ENCODE measurements around the gene NUDT19.
A peak's percentile ranks its signal among the peaks of the same experiment; 100 is the strongest.
"Not testable (repeated sequence)": the region's sequence is repeated elsewhere in the genome, so short reads cannot be mapped to it uniquely, and the experiment has no call there.

NUDT19 gene

GRCh38 chr19:32687681-32688080, 3.9 kb upstream of the NUDT19 start:
- Histone ChIP-seq H3K27me3 (replicated peaks) (no peaks in the 10 kb centered on the region), H3K4me3 (ENCODE audit: low read depth, low read length) (no peak overlapping the region), H3K27ac (no peak overlapping the region), H3K36me3 (replicated peaks) (no peaks in the 10 kb centered on the region)
- TF ChIP-seq CTCF (IDR thresholded peaks at IDR 0.05; ENCODE audit: low read depth, low read length, missing control alignments) = no peak
- in situ Hi-C loops (cut with HindIII; ENCODE audit: low pct_ligation_motif_present, low sequenced_read_pairs) = no loop called here
- no peak for DNase-seq

GRCh38 chr19:32688311-32688710, 3.3 kb upstream of the NUDT19 start:
- Histone ChIP-seq H3K36me3 (replicated peaks) (no peaks in the 10 kb centered on the region), H3K4me3 (ENCODE audit: low read depth, low read length) (no peak overlapping the region), H3K27me3 (replicated peaks) (no peaks in the 10 kb centered on the region), H3K27ac (no peak overlapping the region)
- no peak for DNase-seq
- in situ Hi-C loops (cut with HindIII; ENCODE audit: low pct_ligation_motif_present, low sequenced_read_pairs) = no loop called here
- no peak for TF ChIP-seq CTCF (IDR thresholded peaks at IDR 0.05; ENCODE audit: low read depth, low read length, missing control alignments)

- peak; percentile 48 for DNase-seq
- Histone ChIP-seq H3K36me3 (replicated peaks) (no peaks in the 10 kb centered on the region), H3K27me3 (replicated peaks) (no peaks in the 10 kb centered on the region), H3K4me3 (ENCODE audit: low read depth, low read length) (peak overlapping the region; percentile 58), H3K27ac (peak overlapping the region; percentile 75)
- no peak for TF ChIP-seq CTCF (IDR thresholded peaks at IDR 0.05; ENCODE audit: low read depth, low read length, missing control alignments)
- in situ Hi-C loops (cut with HindIII; ENCODE audit: low pct_ligation_motif_present, low sequenced_read_pairs) = no loop called here
These were observed 518 bp downstream of the NUDT19 start for GRCh38 chr19:32691952-32692726.

GRCh38 chr19:32692727-32693061, 1.1 kb downstream of the NUDT19 start:
- TF ChIP-seq CTCF (IDR thresholded peaks at IDR 0.05; ENCODE audit: low read depth, low read length, missing control alignments) = no peak
- peaks cover 3% of the 10 kb centered on the region for H3K36me3 ChIP-seq (replicated peaks)
- peak overlapping the region; percentile 58 for H3K4me3 ChIP-seq (ENCODE audit: low read depth, low read length)
- in situ Hi-C loops (cut with HindIII; ENCODE audit: low pct_ligation_motif_present, low sequenced_read_pairs) = no loop called here
- H3K27ac ChIP-seq = peak overlapping the region; percentile 75
- no peak for DNase-seq
- H3K27me3 ChIP-seq (replicated peaks) = no peaks in the 10 kb centered on the region

- H3K27me3 ChIP-seq (replicated peaks); DNase-seq; H3K36me3 ChIP-seq (replicated peaks); in situ Hi-C loops (cut with HindIII; ENCODE audit: low pct_ligation_motif_present, low sequenced_read_pairs); H3K4me3 ChIP-seq (ENCODE audit: low read depth, low read length); H3K27ac ChIP-seq: not testable (repeated sequence)
These were observed 1.8 kb downstream of the NUDT19 start for GRCh38 chr19:32693151-32694108.

GRCh38 chr19:32694316-32694715, 2.7 kb downstream of the NUDT19 start:
- H3K27me3 ChIP-seq (replicated peaks); H3K27ac ChIP-seq; H3K4me3 ChIP-seq (ENCODE audit: low read depth, low read length); DNase-seq; in situ Hi-C loops (cut with HindIII; ENCODE audit: low pct_ligation_motif_present, low sequenced_read_pairs); H3K36me3 ChIP-seq (replicated peaks): not testable (repeated sequence)

GRCh38 chr19:32694851-32695250, 3.2 kb downstream of the NUDT19 start:
- H3K27ac ChIP-seq; H3K4me3 ChIP-seq (ENCODE audit: low read depth, low read length); in situ Hi-C loops (cut with HindIII; ENCODE audit: low pct_ligation_motif_present, low sequenced_read_pairs); H3K27me3 ChIP-seq (replicated peaks); DNase-seq: not testable (repeated sequence)
- H3K36me3 ChIP-seq (replicated peaks) = peaks cover 10% of the 10 kb centered on the region

- in situ Hi-C loops (cut with HindIII; ENCODE audit: low pct_ligation_motif_present, low sequenced_read_pairs); H3K27ac ChIP-seq; H3K27me3 ChIP-seq (replicated peaks); H3K4me3 ChIP-seq (ENCODE audit: low read depth, low read length); DNase-seq: not testable (repeated sequence)
- H3K36me3 ChIP-seq (replicated peaks) = peaks cover 11% of the 10 kb centered on the region
These were observed 3.9 kb downstream of the NUDT19 start for GRCh38 chr19:32695506-32695905.

- H3K27ac ChIP-seq; in situ Hi-C loops (cut with HindIII; ENCODE audit: low pct_ligation_motif_present, low sequenced_read_pairs); H3K27me3 ChIP-seq (replicated peaks); H3K4me3 ChIP-seq (ENCODE audit: low read depth, low read length); DNase-seq: not testable (repeated sequence)
- H3K36me3 ChIP-seq (replicated peaks) = peaks cover 15% of the 10 kb centered on the region
These were observed 5.2 kb downstream of the NUDT19 start for GRCh38 chr19:32696771-32697170.

- DNase-seq; H3K27ac ChIP-seq; in situ Hi-C loops (cut with HindIII; ENCODE audit: low pct_ligation_motif_present, low sequenced_read_pairs); H3K27me3 ChIP-seq (replicated peaks); H3K4me3 ChIP-seq (ENCODE audit: low read depth, low read length): not testable (repeated sequence)
- peaks cover 22% of the 10 kb centered on the region for H3K36me3 ChIP-seq (replicated peaks)
These were observed 8.5 kb downstream of the NUDT19 start for GRCh38 chr19:32700129-32700528.
